HepG2 (cell line): ENCODE data around the gene PNLDC1. TPM values are rescaled to one million over a fixed set of nuclear protein-coding genes. Genes with fewer than 3 reads are reported as not detected.

Source experiments
- ATAC-seq: fragments of 200-7000 bp; cut with Tn5 transposase; 3 replicates; pipeline ENCODE4 v1.9.1; 2020; ENCODE audit warnings: mild to moderate bottlenecking, moderate library complexity
- BruUV-seq: library from RNA; stranded (reverse); fragments of 400-500 nt; replicated peaks from 2 replicates; lab custom pipeline; 2021; lab: Mats Ljungman, UMichigan
- CTCF ChIA-PET: fragments of 300-600 bp; formaldehyde crosslinking; extraction: SDS; loops from one replicate; lab custom pipeline; 2021; ENCODE audit warnings: low total read pairs, inconsistent platforms, low intra/inter-chr PET ratio; lab: Yijun Ruan, JAX
- POLR2A ChIA-PET: fragments of 350-600 bp; sonication (Branson Sonifier 250); formaldehyde crosslinking; loops from one replicate; lab custom pipeline; 2020; ENCODE audit warnings: antibody characterized with exemption, inconsistent platforms; lab: Yijun Ruan, JAX
- DNase-seq: peaks from one replicate; pipeline ENCODE4 v3.0.0-alpha.2; 2015; ENCODE audit warnings: low spot score
- FAIRE-seq: peaks from 3 replicates; lab custom pipeline; 2011; peaks lifted over from hg19 to GRCh38; lab: Jason Lieb, UNC
- H2AFZ ChIP-seq: one replicate; pipeline ENCODE4 v1.6.1; 2011; ENCODE audit warnings: low read length, inconsistent platforms
- H3K27ac ChIP-seq: fragments of 300-600 bp; 3 replicates; pipeline ENCODE4 v1.8.0; 2011; ENCODE audit warnings: mixed run types, mild to moderate bottlenecking, mixed read lengths, low read length, inconsistent platforms; ENCODE audit not compliant: insufficient read depth; ENCODE audit errors: extremely low read length
- H3K27me3 ChIP-seq, 2 experiments: fragments of 200-600 bp in 1 of 2; 2 replicates in 1 of 2; 3 replicates in 1 of 2; pipeline versions ENCODE4 v1.6.0 to v1.8.0; 2011; ENCODE audit warnings: low read length in 2 of 2, mild to moderate bottlenecking in 2 of 2, moderate library complexity in 2 of 2, inconsistent platforms in 1 of 2; ENCODE audit not compliant: insufficient read depth in 2 of 2, control insufficient read depth in 1 of 2
- H3K36me3 ChIP-seq, 2 experiments: fragments of 200-600 bp in 1 of 2; replicated peaks in 1 of 2; 2 replicates in 1 of 2; 3 replicates in 1 of 2; pipeline versions ENCODE4 v1.5.1 to v1.8.0; 2011; ENCODE audit warnings: low read length in 2 of 2, inconsistent platforms in 1 of 2; ENCODE audit not compliant: insufficient read depth in 2 of 2, control insufficient read depth in 1 of 2
- H3K4me1 ChIP-seq: 2 replicates; pipeline ENCODE4 v1.5.1; 2012; ENCODE audit warnings: low read length, inconsistent platforms; ENCODE audit not compliant: insufficient read depth
- H3K4me2 ChIP-seq: 2 replicates; pipeline ENCODE4 v1.6.0; 2011; ENCODE audit warnings: low read depth, low read length, inconsistent platforms
- H3K4me3 ChIP-seq, 3 experiments: fragments of 200-600 bp in 1 of 3; sonication (generic), shearing (Covaris generic) in 1 of 3; replicated peaks in 1 of 3; 2 replicates each; pipeline ENCODE4 v1.5.1; 2011 to 2016; ENCODE audit warnings: low read length in 3 of 3, inconsistent platforms in 2 of 3, low read depth in 2 of 3, mild to moderate bottlenecking in 2 of 3, control low read depth in 1 of 3, mixed read lengths in 1 of 3; ENCODE audit not compliant: insufficient read depth in 1 of 3
- H3K79me2 ChIP-seq: one replicate; pipeline ENCODE4 v1.6.1; 2011; ENCODE audit warnings: low read length, inconsistent platforms; ENCODE audit not compliant: insufficient read depth
- H3K9ac ChIP-seq: 2 replicates; pipeline ENCODE4 v1.6.0; 2011; ENCODE audit warnings: mild to moderate bottlenecking, low read depth, low read length, inconsistent platforms; ENCODE audit not compliant: insufficient read depth
- H3K9me3 ChIP-seq: 2 replicates; pipeline ENCODE4 v1.5.1; 2012; ENCODE audit warnings: mild to moderate bottlenecking, low read length
- H4K20me1 ChIP-seq: 2 replicates; pipeline ENCODE4 v1.6.0; 2011; ENCODE audit warnings: inconsistent platforms, mild to moderate bottlenecking, low read length, moderate library complexity; ENCODE audit not compliant: insufficient read depth
- HNRNPH1 ChIP-seq: fragments of 200-400 bp; formaldehyde crosslinking; optimal IDR thresholded peaks from 2 replicates; pipeline ENCODE3; 2017; ENCODE audit warnings: mild to moderate bottlenecking, low read depth, low read length
- KDM5A ChIP-seq: fragments of 200-600 bp; sonication (generic); IDR thresholded peaks from 2 replicates; pipeline ENCODE4 v1.7.0; 2018; ENCODE audit warnings: antibody characterized with exemption, mild to moderate bottlenecking, low read length, borderline replicate concordance
- POLR2A ChIP-seq, 2 experiments: IDR thresholded peaks; 2 replicates each; pipeline ENCODE4 v1.6.1; 2011; ENCODE audit warnings: low read depth in 2 of 2, low read length in 2 of 2, mild to moderate bottlenecking in 1 of 2, moderate library complexity in 1 of 2; ENCODE audit not compliant: insufficient read depth in 1 of 2
- ZNF292 ChIP-seq: sonication (generic); formaldehyde crosslinking; IDR thresholded peaks from 2 replicates; pipeline ENCODE4 v1.8.1; 2022; ENCODE audit warnings: mild to moderate bottlenecking, low read depth, missing genetic modification reagents, borderline replicate concordance
- ZNF605 ChIP-seq: sonication (generic); formaldehyde crosslinking; IDR thresholded peaks from 2 replicates; pipeline ENCODE4 v1.8.0; 2022; ENCODE audit warnings: mild to moderate bottlenecking, missing genetic modification reagents
- WGBS: methylation state at CpG from one replicate; pipeline ENCODE4 v1.1.6; 2017; ENCODE audit warnings: low lambda C conversion rate; 5-methylcytosine and 5-hydroxymethylcytosine counted together
- in situ Hi-C: cut with HindIII; loops from 2 replicates; pipeline ENCODE4 v1.10.0; 2017; ENCODE audit warnings: low pct_unique_long_range_greater_than_20kb; ENCODE audit not compliant: extremely low pct_ligation_motif_present
- intact Hi-C: fragments of 100-400 bp; cut with micrococcal nuclease; formaldehyde crosslinking; loops from one replicate; pipeline ENCODE4 v1.10.0; 2022; ENCODE audit not compliant: unreplicated experiment
- polyA plus RNA-seq, 8 experiments: library from polyadenylated mRNA; depleted of rRNA in 3 of 8; stranded (reverse) in 7 of 8; unstranded in 1 of 8; fragments of >200 nt; fragmentation: Illumina TruSeq in 4 of 8; extraction: Trizol in 4 of 8; gene quantifications; 2 replicates each; pipeline versions ENCODE4 v1.2.1 to v1.2.3, GENCODE V29; 2011 to 2016; ENCODE audit warnings: low read depth in 4 of 8, missing spikeins in 1 of 8, mixed read lengths in 1 of 8; ENCODE audit not compliant: insufficient read depth in 1 of 8
- small RNA-seq, 3 experiments: library from RNA; depleted of rRNA; stranded (forward); fragments of <200 nt; gene quantifications; one replicate each; pipeline ENCODE3, GENCODE V24; 2012; ENCODE audit warnings: low read depth in 2 of 3, low replicate concordance in 1 of 3; ENCODE audit not compliant: insufficient read length in 3 of 3, insufficient read depth in 2 of 3
- total RNA-seq, 5 experiments: library from RNA; depleted of rRNA; stranded (reverse); fragments of >200 nt; fragmentation: Illumina TruSeq; extraction: Trizol; gene quantifications; 2 replicates each; pipeline ENCODE4 v1.2.3, GENCODE V29; 2016; ENCODE audit warnings: low read depth in 1 of 5

PNLDC1 gene
- total and polyA plus RNA-seq, 2 of the 13 experiments (the other 11 are each of a cell fraction or from before 2014, with no cell fraction given) = not detected

- Histone ChIP-seq H3K27ac (no peak overlapping the region), H3K4me3 (no peak overlapping the region), H3K9ac (no peak overlapping the region), H3K27me3 (peaks cover 10 to 20% of the 10 kb centered on the region in 2 experiments; a peak in 3 of 5 replicates), H3K4me1 (0 out of 2 replicates have a peak, but pooled peaks cover 9% of the 10 kb centered on the region), H3K9me3 (peaks cover 5% of the 10 kb centered on the region; the same call in 1 of the 2 replicates), H3K4me2 (peak overlapping the region; percentile 45), H2AFZ (no peak overlapping the region), H3K36me3 (no peaks in the 10 kb centered on the region), H4K20me1 (no peaks in the 10 kb centered on the region), H3K79me2 (no peaks in the 10 kb centered on the region)
- WGBS = 31% methylated on average over 12 of the region's 12 CpGs
- no peak for FAIRE-seq
- BruUV-seq = no TSS peak
- no peak for DNase-seq
- TF ChIP-seq POLR2A (IDR thresholded peaks at IDR 0.05; ENCODE audit: insufficient read depth in 1 of 2, low read depth in 2 of 2, low read length in 2 of 2) = no peak
- 0 out of 2 replicates have a peak, but pooled peaks have one; percentile 39 for TF ChIP-seq ZNF605
- POLR2A ChIA-PET = no interaction called here
- CTCF ChIA-PET = no interaction called here
- ATAC-seq = peak; percentile 63
- intact Hi-C loops = no loop called here
- in situ Hi-C loops = loop anchor here (5.0 kb wide), 2 partner anchors 77 to 592 kb away; no protein-coding TSS in a partner anchor
Observed at GRCh38 chr6:159865226-159865920, 65.3 kb downstream of the PNLDC1 start.

- BruUV-seq = no TSS peak
- Histone ChIP-seq H3K27me3 (peaks cover 10 to 20% of the 10 kb centered on the region in 2 experiments; a peak in 3 of 5 replicates), H3K27ac (no peak overlapping the region), H3K4me3 (no peak overlapping the region), H3K4me2 (no peak overlapping the region), H3K79me2 (no peaks in the 10 kb centered on the region), H3K4me1 (0 out of 2 replicates have a peak, but pooled peaks cover 9% of the 10 kb centered on the region), H2AFZ (no peak overlapping the region), H4K20me1 (no peaks in the 10 kb centered on the region), H3K9ac (no peak overlapping the region), H3K9me3 (peaks cover 5% of the 10 kb centered on the region; the same call in 1 of the 2 replicates), H3K36me3 (no peaks in the 10 kb centered on the region)
- POLR2A ChIA-PET = no interaction called here
- CTCF ChIA-PET = no interaction called here
- no peak for DNase-seq
- in situ Hi-C loops (loop anchor here (5.0 kb wide), 2 partner anchors 76 to 591 kb away; no protein-coding TSS in a partner anchor), intact Hi-C loops (no loop called here)
- TF ChIP-seq HNRNPH1 = no peak
- no peak for TF ChIP-seq KDM5A
- TF ChIP-seq ZNF292 = peak; percentile 31; the same call in 1 of the 2 replicates
- peak; percentile 40 for ATAC-seq
- FAIRE-seq = no peak
- 66% methylated on average over 16 of the region's 28 CpGs for WGBS
Observed at GRCh38 chr6:159866286-159867247, 66.5 kb downstream of the PNLDC1 start.

Small RNA genes within 50 kb of the gene (small RNA-seq; reads per million reads assigned to genes)
- gene SNORA20 = 494 to 14,834 (median 2,146) reads per million in 3 experiments
- gene SNORA29 = 0 reads per million in 3 experiments

Other genes with a start within 250 kb of the PNLDC1 start
- 304 and 480 TPM in 2 replicates for gene SOD2, start 107.0 kb upstream of the PNLDC1 start, total RNA-seq (2016; rRNA removed; fragmentation: Illumina TruSeq; extraction: Trizol)
- 309 and 347 TPM in 2 replicates for gene SOD2, start 107.0 kb upstream of the PNLDC1 start, polyA plus RNA-seq (2011; rRNA removed)
- 167 and 203 TPM in 2 replicates for gene WTAP, start 72.8 kb upstream of the PNLDC1 start, total RNA-seq (2016; rRNA removed; fragmentation: Illumina TruSeq; extraction: Trizol)
- 29.4 and 31.6 TPM in 2 replicates for gene WTAP, start 72.8 kb upstream of the PNLDC1 start, polyA plus RNA-seq (2011; rRNA removed)
- gene ACAT2, start 38.2 kb upstream of the PNLDC1 start, total RNA-seq (2016; rRNA removed; fragmentation: Illumina TruSeq; extraction: Trizol) = 534 and 775 TPM in 2 replicates
- 121 and 132 TPM in 2 replicates for gene ACAT2, start 38.2 kb upstream of the PNLDC1 start, polyA plus RNA-seq (2011; rRNA removed)
- 553 and 677 TPM in 2 replicates for gene TCP1, start 10.7 kb upstream of the PNLDC1 start, total RNA-seq (2016; rRNA removed; fragmentation: Illumina TruSeq; extraction: Trizol)
- gene TCP1, start 10.7 kb upstream of the PNLDC1 start, polyA plus RNA-seq (2011; rRNA removed) = 102 and 116 TPM in 2 replicates
- 176 and 241 TPM in 2 replicates for gene MRPL18, start 9.8 kb upstream of the PNLDC1 start, total RNA-seq (2016; rRNA removed; fragmentation: Illumina TruSeq; extraction: Trizol)
- 74.2 and 85.6 TPM in 2 replicates for gene MRPL18, start 9.8 kb upstream of the PNLDC1 start, polyA plus RNA-seq (2011; rRNA removed)
- gene MAS1, start 90.7 kb downstream of the PNLDC1 start, total RNA-seq (2016; rRNA removed; fragmentation: Illumina TruSeq; extraction: Trizol) = not detected in 2 replicates
- gene MAS1, start 90.7 kb downstream of the PNLDC1 start, polyA plus RNA-seq (2011; rRNA removed) = not detected in 2 replicates
- gene IGF2R, start 168.8 kb downstream of the PNLDC1 start, total RNA-seq (2016; rRNA removed; fragmentation: Illumina TruSeq; extraction: Trizol) = 44.8 and 70.0 TPM in 2 replicates
- 38.3 and 54.8 TPM in 2 replicates for gene IGF2R, start 168.8 kb downstream of the PNLDC1 start, polyA plus RNA-seq (2011; rRNA removed)